B cell (primary cell): ENCODE measurements around the gene SCYGR5. TPM values are rescaled to one million over a fixed set of nuclear protein-coding genes. Genes with fewer than 3 reads are reported as not detected.

Experiments used
- ATAC-seq: fragments of 200-7000 bp; cut with Tn5 transposase; one replicate; pipeline ENCODE4 v1.10.0; 2021; ENCODE audit warnings: low read depth, mild to moderate bottlenecking, moderate number of reproducible peaks, moderate library complexity
- CTCF ChIA-PET: fragments of 350-600 bp; sonication (Branson Sonifier 250); formaldehyde crosslinking; loops from one replicate; lab custom pipeline; 2021; ENCODE audit warnings: antibody characterized with exemption, inconsistent platforms; lab: Charles Lee
- POLR2A ChIA-PET: fragments of 350-600 bp; sonication (Branson Sonifier 250); formaldehyde crosslinking; loops from one replicate; lab custom pipeline; 2021; ENCODE audit warnings: antibody characterized with exemption; lab: Charles Lee
- DNase-seq: peaks from one replicate; pipeline ENCODE4 v3.0.0; 2013
- H2AFZ ChIP-seq: 2 replicates; pipeline ENCODE4 v1.6.1; 2012; ENCODE audit warnings: mild to moderate bottlenecking, low read depth, low read length; ENCODE audit not compliant: insufficient read depth, poor library complexity, severe bottlenecking
- H3K27ac ChIP-seq, 2 donors: 1 replicate in 1 of 2; 2 replicates in 1 of 2; pipeline ENCODE4 v1.5.1; 2012 to 2013; ENCODE audit warnings: low read length in 2 of 2, mild to moderate bottlenecking in 2 of 2, moderate library complexity in 1 of 2
- H3K27me3 ChIP-seq, 4 experiments: fragments of 200-600 bp in 1 of 4; sonication (generic) in 1 of 4; replicated peaks in 1 of 4; 1 replicate in 2 of 4; 2 replicates in 2 of 4; pipeline versions ENCODE4 v1.6.1 to v1.7.0; 2013 to 2016; ENCODE audit warnings: low read length in 3 of 4, mild to moderate bottlenecking in 2 of 4, mixed read lengths in 1 of 4, moderate library complexity in 1 of 4; ENCODE audit not compliant: insufficient read depth in 4 of 4, control insufficient read depth in 3 of 4; ENCODE audit errors: control extremely low read depth in 1 of 4
- H3K36me3 ChIP-seq, 2 experiments: replicated peaks in 1 of 2; 1 replicate in 1 of 2; 2 replicates in 1 of 2; pipeline versions ENCODE4 v1.6.1 to v1.7.1; 2013; ENCODE audit warnings: low read length in 1 of 2; ENCODE audit not compliant: insufficient read depth in 2 of 2, control insufficient read depth in 1 of 2; ENCODE audit errors: control extremely low read depth in 1 of 2, extremely low read depth in 1 of 2
- H3K4me1 ChIP-seq, 2 donors: fragments of 200-600 bp in 1 of 2; sonication (generic) in 1 of 2; 1 replicate in 1 of 2; 2 replicates in 1 of 2; pipeline versions ENCODE4 v1.5.1 to v1.6.1; 2013 to 2017; ENCODE audit warnings: low read length in 2 of 2; ENCODE audit not compliant: control insufficient read depth in 2 of 2, insufficient read depth in 2 of 2
- H3K4me2 ChIP-seq: replicated peaks from 2 replicates; pipeline ENCODE3; 2012; ENCODE audit warnings: mild to moderate bottlenecking, low read depth, low read length; ENCODE audit not compliant: poor library complexity, severe bottlenecking
- H3K4me3 ChIP-seq, 5 experiments: fragments of 200-600 bp in 1 of 5; sonication (generic) in 1 of 5; 1 replicate in 3 of 5; 2 replicates in 2 of 5; pipeline versions ENCODE4 v1.5.1 to v1.7.0; 2011 to 2016; ENCODE audit warnings: low read length in 4 of 5, mild to moderate bottlenecking in 4 of 5, low read depth in 2 of 5, control low read depth in 1 of 5, moderate library complexity in 1 of 5; ENCODE audit not compliant: insufficient read depth in 1 of 5; ENCODE audit errors: control extremely low read depth in 1 of 5, extremely low read depth in 1 of 5
- H3K79me2 ChIP-seq: fragments of 200-600 bp; sonication (generic); one replicate; pipeline ENCODE4 v1.6.0; 2016; ENCODE audit warnings: low read length; ENCODE audit not compliant: control insufficient read depth, insufficient read depth
- H3K9ac ChIP-seq: fragments of 200-600 bp; sonication (generic); 2 replicates; pipeline ENCODE4 v1.6.1; 2017; ENCODE audit warnings: mild to moderate bottlenecking, low read length, moderate library complexity
- H3K9me3 ChIP-seq, 3 donors: one replicate each; pipeline versions ENCODE4 v1.6.1 to v1.7.1; 2013; ENCODE audit warnings: low read length in 2 of 3; ENCODE audit not compliant: control insufficient read depth in 2 of 3, insufficient read depth in 1 of 3; ENCODE audit errors: control extremely low read depth in 1 of 3
- H4K20me1 ChIP-seq: 2 replicates; pipeline ENCODE4 v1.6.0; 2012; ENCODE audit warnings: mild to moderate bottlenecking, low read length; ENCODE audit not compliant: insufficient read depth, control insufficient read depth, poor library complexity, severe bottlenecking
- H3K27ac Mint-ChIP-seq: one replicate; pipeline ENCODE4 v1.8.0; 2021; ENCODE audit warnings: mixed read lengths
- H3K27me3 Mint-ChIP-seq: one replicate; pipeline ENCODE4 v1.8.0; 2021; ENCODE audit warnings: mixed read lengths
- H3K4me1 Mint-ChIP-seq: one replicate; pipeline ENCODE4 v1.8.0; 2021; ENCODE audit warnings: mixed read lengths
- H3K4me3 Mint-ChIP-seq: one replicate; pipeline ENCODE4 v1.8.0; 2021; ENCODE audit warnings: mixed read lengths
- H3K9me3 Mint-ChIP-seq: one replicate; pipeline ENCODE4 v1.8.0; 2022; ENCODE audit warnings: mixed read lengths; ENCODE audit not compliant: insufficient read depth
- CTCF ChIP-seq: fragments of 200-600 bp; IDR thresholded peaks from one replicate; pipeline ENCODE4 v1.8.0; 2022; ENCODE audit warnings: antibody characterized with exemption, mild to moderate bottlenecking
- EZH2 ChIP-seq: IDR thresholded peaks from 2 replicates; pipeline ENCODE4 v1.6.1; 2012; ENCODE audit warnings: borderline replicate concordance, low read depth, mild to moderate bottlenecking, moderate library complexity, low read length; ENCODE audit not compliant: insufficient read depth, poor library complexity, severe bottlenecking
- WGBS: methylation state at CpG from one replicate; pipeline ENCODE4 v1.1.5; 2013; ENCODE audit warnings: missing lambda C conversion rate; ENCODE audit not compliant: insufficient coverage; 5-methylcytosine and 5-hydroxymethylcytosine counted together
- intact Hi-C: fragments of 100-400 bp; cut with micrococcal nuclease; formaldehyde crosslinking; loops from one replicate; pipeline ENCODE4 v1.10.0; 2022
- polyA plus RNA-seq: library from polyadenylated mRNA; depleted of rRNA; stranded (reverse); fragments of >200 nt; gene quantifications from 2 replicates; pipeline ENCODE4 v1.2.3, GENCODE V29; 2012
- total RNA-seq, 2 donors: library from RNA; stranded (reverse); fragments of 120-200 nt in 1 of 2; gene quantifications; 1 replicate in 1 of 2; 2 replicates in 1 of 2; pipeline versions ENCODE4 v1.2.3 to v1.2.4, GENCODE V29; 2013 to 2022

Gene SCYGR5
- total and polyA plus RNA-seq, 2 donors (not counting 1 experiment from before 2014, with no cell fraction given): not detected

- DNase-seq (no peak), ATAC-seq (no peak)
- Histone ChIP-seq H3K9me3 (no peaks in the 10 kb centered on the region), H3K9ac (no peak overlapping the region), H3K4me1 (no peaks in the 10 kb centered on the region), H3K4me3 (no peak overlapping the region), H3K27ac (no peak overlapping the region), H3K36me3 (no peaks in the 10 kb centered on the region), H3K79me2 (no peaks in the 10 kb centered on the region), H3K4me2 (no peak overlapping the region), H3K27me3 (peaks cover 0 to 6% (median 0%) of the 10 kb centered on the region in 4 experiments), H2AFZ (no peak overlapping the region), H4K20me1 (no peaks in the 10 kb centered on the region)
- POLR2A ChIA-PET: no interaction called here
- TF ChIP-seq CTCF (no peak), EZH2 (no peak)
- WGBS: no CpG with 5 or more reads among the region's 6 CpGs
- Mint-ChIP-seq H3K4me3 (no peak overlapping the region), H3K4me1 (no peaks in the 10 kb centered on the region), H3K9me3 (no peaks in the 10 kb centered on the region), H3K27ac (no peak overlapping the region), H3K27me3 (peaks cover 25% of the 10 kb centered on the region)
- intact Hi-C loops: no loop called here
- CTCF ChIA-PET: interaction anchor here (1.3 kb wide), 1 partner anchor 25 kb away, joined by 3 read pairs; no protein-coding TSS in a partner anchor
These were observed 33.8 kb upstream of the SCYGR5 start for GRCh38 chr2:227632827-227633226.

DNA sequence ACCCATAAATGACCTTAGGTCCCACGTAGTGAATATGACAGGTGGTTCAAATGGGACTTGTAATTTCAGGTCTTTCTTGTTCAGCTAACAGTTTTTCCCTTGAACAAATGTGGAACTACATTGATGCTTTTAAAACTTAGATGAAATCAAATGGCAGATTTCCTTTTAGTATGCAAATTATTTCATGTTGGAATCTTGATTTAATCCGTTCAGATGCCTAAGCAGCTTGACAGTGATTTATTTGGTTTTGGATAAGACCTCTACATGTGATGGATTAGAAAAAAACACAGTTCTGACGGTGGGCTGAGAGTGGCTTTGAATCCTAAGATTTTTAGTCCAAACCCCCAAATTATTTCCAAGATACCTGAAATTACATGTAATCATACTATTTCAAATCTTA is 32.4 kb upstream of the SCYGR5 start:
- ChIA-PET CTCF (interaction anchor here (1.5 kb wide), 1 partner anchor 24 kb away, joined by 5 read pairs; no protein-coding TSS in a partner anchor), POLR2A (interaction anchor here (0.6 kb wide), 1 partner anchor 43 kb away, joined by 4 read pairs; no protein-coding TSS in a partner anchor)

More for the DNA sequence above, 32.4 kb upstream of the SCYGR5 start:
- no peak for DNase-seq
- no peak overlapping the region for H3K27ac Mint-ChIP-seq
- H3K79me2 ChIP-seq: no peaks in the 10 kb centered on the region
- no peaks in the 10 kb centered on the region for H4K20me1 ChIP-seq
- H3K4me1 Mint-ChIP-seq: no peaks in the 10 kb centered on the region
- intact Hi-C loops: no loop called here
- H3K4me3 Mint-ChIP-seq: no peak overlapping the region
- H3K27me3 ChIP-seq: peaks cover 0 to 6% (median 0%) of the 10 kb centered on the region in 4 experiments
- H3K4me2 ChIP-seq: no peak overlapping the region
- no peak overlapping the region for H3K4me3 ChIP-seq
- H3K36me3 ChIP-seq: no peaks in the 10 kb centered on the region
- H2AFZ ChIP-seq: no peak overlapping the region
- no peaks in the 10 kb centered on the region for H3K4me1 ChIP-seq
- peaks cover 22% of the 10 kb centered on the region for H3K27me3 Mint-ChIP-seq
- TF ChIP-seq CTCF: no peak
- no peak for TF ChIP-seq EZH2
- H3K9me3 ChIP-seq: no peaks in the 10 kb centered on the region
- no peak for ATAC-seq
- 60% methylated on average over 1 of the region's 3 CpGs for WGBS
- H3K9me3 Mint-ChIP-seq: no peaks in the 10 kb centered on the region
- no peak overlapping the region for H3K27ac ChIP-seq
- H3K9ac ChIP-seq: no peak overlapping the region
